ENCODE results near the gene COPS6. TPM values are rescaled to one million over a fixed set of nuclear protein-coding genes. Genes with fewer than 3 reads are reported as not detected.
A peak's percentile ranks its signal among the peaks of the same experiment; 100 is the strongest.

COPS6 gene
- total RNA-seq, 2 donors from 2014 or later: 109 to 121 TPM

- Mint-ChIP-seq H3K36me3 (ENCODE audit: low read depth) (peaks cover 70% of the 10 kb centered on the region), H3K27ac (peak overlapping the region; percentile 97), H3K4me3 (peak overlapping the region; percentile 89), H3K4me1 (peaks cover 17% of the 10 kb centered on the region), H3K27me3 (ENCODE audit: insufficient read depth) (no peaks in the 10 kb centered on the region), H3K9me3 (no peaks in the 10 kb centered on the region)
- H3K4me1 ChIP-seq (ENCODE audit: control insufficient read depth, insufficient read depth, low read length): peaks cover 6% of the 10 kb centered on the region
- H3K27ac ChIP-seq (ENCODE audit: low read depth, low read length): peak overlapping the region; percentile 26
- no peak for DNase-seq
- 90 to 91% methylated on average over 7 to 12 of the region's 12 CpGs for WGBS, 2 experiments (ENCODE audit: insufficient coverage in 1 of 2, insufficient read length in 1 of 2)
- peaks cover 59% of the 10 kb centered on the region for H3K36me3 ChIP-seq (ENCODE audit: control insufficient read depth, insufficient read depth, low read length)
- H3K9me3 ChIP-seq (ENCODE audit: control insufficient read depth, low read length): no peaks in the 10 kb centered on the region
- peak overlapping the region; percentile 92 for H3K4me3 ChIP-seq (ENCODE audit: low read length)
- TF ChIP-seq, protein P1, sequence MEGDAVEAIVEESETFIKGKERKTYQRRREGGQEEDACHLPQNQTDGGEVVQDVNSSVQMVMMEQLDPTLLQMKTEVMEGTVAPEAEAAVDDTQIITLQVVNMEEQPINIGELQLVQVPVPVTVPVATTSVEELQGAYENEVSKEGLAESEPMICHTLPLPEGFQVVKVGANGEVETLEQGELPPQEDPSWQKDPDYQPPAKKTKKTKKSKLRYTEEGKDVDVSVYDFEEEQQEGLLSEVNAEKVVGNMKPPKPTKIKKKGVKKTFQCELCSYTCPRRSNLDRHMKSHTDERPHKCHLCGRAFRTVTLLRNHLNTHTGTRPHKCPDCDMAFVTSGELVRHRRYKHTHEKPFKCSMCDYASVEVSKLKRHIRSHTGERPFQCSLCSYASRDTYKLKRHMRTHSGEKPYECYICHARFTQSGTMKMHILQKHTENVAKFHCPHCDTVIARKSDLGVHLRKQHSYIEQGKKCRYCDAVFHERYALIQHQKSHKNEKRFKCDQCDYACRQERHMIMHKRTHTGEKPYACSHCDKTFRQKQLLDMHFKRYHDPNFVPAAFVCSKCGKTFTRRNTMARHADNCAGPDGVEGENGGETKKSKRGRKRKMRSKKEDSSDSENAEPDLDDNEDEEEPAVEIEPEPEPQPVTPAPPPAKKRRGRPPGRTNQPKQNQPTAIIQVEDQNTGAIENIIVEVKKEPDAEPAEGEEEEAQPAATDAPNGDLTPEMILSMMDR (conservative IDR thresholded peaks at IDR 0.05): no peak
- H3K9ac ChIP-seq (ENCODE audit: extremely low read depth, low read length, poor library complexity, severe bottlenecking): peak overlapping the region; percentile 100
- H3K27me3 ChIP-seq (ENCODE audit: control insufficient read depth, insufficient read depth, low read length, poor library complexity, severe bottlenecking): no peaks in the 10 kb centered on the region
Observed at GRCh38 chr7:100099452-100099851, 10.7 kb downstream of the COPS6 start.

GRCh38 chr7:100100420-100101015, 11.7 kb downstream of the COPS6 start:
- H3K27me3 Mint-ChIP-seq (ENCODE audit: insufficient read depth): no peaks in the 10 kb centered on the region
- TF ChIP-seq, protein P1 (conservative IDR thresholded peaks at IDR 0.05): no peak
- Histone ChIP-seq H3K9ac (ENCODE audit: extremely low read depth, low read length, poor library complexity, severe bottlenecking) (peak overlapping the region; percentile 100), H3K27me3 (ENCODE audit: control insufficient read depth, insufficient read depth, low read length, poor library complexity, severe bottlenecking) (no peaks in the 10 kb centered on the region), H3K4me1 (ENCODE audit: control insufficient read depth, insufficient read depth, low read length) (peaks cover 6% of the 10 kb centered on the region), H3K9me3 (ENCODE audit: control insufficient read depth, low read length) (no peaks in the 10 kb centered on the region), H3K36me3 (ENCODE audit: control insufficient read depth, insufficient read depth, low read length) (peaks cover 54% of the 10 kb centered on the region), H3K27ac (ENCODE audit: low read depth, low read length) (peak overlapping the region; percentile 99), H3K4me3 (ENCODE audit: low read length) (peak overlapping the region; percentile 92)
- 0% methylated on average over 10 to 61 of the region's 61 CpGs for WGBS, 2 experiments (ENCODE audit: insufficient coverage in 1 of 2, insufficient read length in 1 of 2)
- peaks cover 69% of the 10 kb centered on the region for H3K36me3 Mint-ChIP-seq (ENCODE audit: low read depth)
- H3K27ac Mint-ChIP-seq: peak overlapping the region; percentile 97
- no peaks in the 10 kb centered on the region for H3K9me3 Mint-ChIP-seq
- peak overlapping the region; percentile 89 for H3K4me3 Mint-ChIP-seq
- DNase-seq: peak; percentile 95
- peaks cover 17% of the 10 kb centered on the region for H3K4me1 Mint-ChIP-seq

DNA sequence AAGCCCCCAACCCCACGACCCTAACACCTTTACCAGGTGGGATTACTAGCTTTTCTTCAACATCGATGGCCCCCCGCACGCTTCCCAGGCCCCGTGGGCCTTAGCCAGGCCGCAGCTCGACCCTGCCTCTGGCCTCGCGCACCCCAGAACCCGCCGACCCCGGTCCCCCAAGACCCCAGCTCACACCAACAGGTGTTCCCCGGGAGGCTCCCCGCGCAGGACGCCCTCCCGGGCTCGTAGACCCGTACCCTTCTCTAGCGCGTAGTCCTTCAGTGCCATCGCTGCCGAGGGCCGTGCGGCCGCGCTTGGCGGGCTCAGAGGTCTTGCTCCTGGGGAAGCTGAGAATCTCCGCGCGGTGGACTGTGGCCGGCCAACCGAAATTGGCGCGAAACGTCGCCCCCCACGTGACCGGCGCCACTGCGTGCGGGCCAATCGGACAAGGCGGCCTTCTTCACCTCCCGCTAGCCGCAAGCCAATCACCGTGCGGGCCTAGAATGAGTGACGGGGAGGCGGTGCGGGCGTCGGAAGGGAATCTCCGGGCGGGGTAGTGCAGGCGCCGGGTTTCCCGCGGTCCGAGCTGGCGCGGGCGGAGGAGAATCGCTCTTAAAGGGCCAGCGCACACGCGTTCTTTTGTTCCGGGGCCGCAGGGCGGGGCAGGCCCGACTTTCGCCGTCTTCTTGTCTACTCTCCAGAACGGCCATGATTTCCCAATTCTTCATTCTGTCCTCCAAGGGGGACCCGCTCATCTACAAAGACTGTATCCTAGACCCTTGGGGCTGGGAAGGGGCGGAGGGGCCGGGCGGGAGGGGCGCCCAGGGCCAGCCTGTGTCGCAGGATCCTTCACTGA, 12.5 kb downstream of the COPS6 start, which contains the start of the genes AP4M1 and MCM7:
Gene AP4M1 (plus strand): TSS at position 628 of the 847 bp plus-strand sequence. CDS start 72 bp downstream, at position 700.
Gene MCM7 (minus strand): TSS at position 382 of the 847 bp plus-strand sequence. CDS start 103 bp downstream, at position 279.
- Mint-ChIP-seq H3K9me3 (no peaks in the 10 kb centered on the region), H3K36me3 (ENCODE audit: low read depth) (peaks cover 62% of the 10 kb centered on the region)

More for the DNA sequence above, 12.5 kb downstream of the COPS6 start, which contains the start of the genes AP4M1 and MCM7:
- Histone ChIP-seq H3K4me1 (ENCODE audit: control insufficient read depth, insufficient read depth, low read length) (peaks cover 6% of the 10 kb centered on the region), H3K9me3 (ENCODE audit: control insufficient read depth, low read length) (no peaks in the 10 kb centered on the region), H3K36me3 (ENCODE audit: control insufficient read depth, insufficient read depth, low read length) (peaks cover 51% of the 10 kb centered on the region), H3K9ac (ENCODE audit: extremely low read depth, low read length, poor library complexity, severe bottlenecking) (peak within 1 kb of the TSS; percentile 100), H3K4me3 (ENCODE audit: low read length) (peak within 1 kb of the TSS; percentile 92), H3K27me3 (ENCODE audit: control insufficient read depth, insufficient read depth, low read length, poor library complexity, severe bottlenecking) (no peaks in the 10 kb centered on the region), H3K27ac (ENCODE audit: low read depth, low read length) (peak within 1 kb of the TSS; percentile 99)
- H3K27me3 Mint-ChIP-seq (ENCODE audit: insufficient read depth): no peaks in the 10 kb centered on the region
- peak within 1 kb of the TSS; percentile 97 for H3K27ac Mint-ChIP-seq
- TF ChIP-seq, protein P1 (conservative IDR thresholded peaks at IDR 0.05): no peak
- peak within 1 kb of the TSS; percentile 89 for H3K4me3 Mint-ChIP-seq
- H3K4me1 Mint-ChIP-seq: peaks cover 17% of the 10 kb centered on the region
- peak; percentile 99 for DNase-seq
- 0% methylated on average over 59 to 80 of the region's 80 CpGs for WGBS, 2 experiments (ENCODE audit: insufficient coverage in 1 of 2, insufficient read length in 1 of 2)

Measured in endodermal cell (in vitro differentiated cells).